HG03460 (cell line): ENCODE data around the gene DCTN1.
"Not testable (repeated sequence)": the region's sequence is repeated elsewhere in the genome, so short reads cannot be mapped to it uniquely, and the experiment has no call there.

ENCODE experiments used
- ATAC-seq: cut with Tn5 transposase; IDR thresholded peaks from one replicate; pipeline ENCODE4 v1.9.1; 2021; ENCODE audit not compliant: unreplicated experiment

DCTN1 gene

DNA sequence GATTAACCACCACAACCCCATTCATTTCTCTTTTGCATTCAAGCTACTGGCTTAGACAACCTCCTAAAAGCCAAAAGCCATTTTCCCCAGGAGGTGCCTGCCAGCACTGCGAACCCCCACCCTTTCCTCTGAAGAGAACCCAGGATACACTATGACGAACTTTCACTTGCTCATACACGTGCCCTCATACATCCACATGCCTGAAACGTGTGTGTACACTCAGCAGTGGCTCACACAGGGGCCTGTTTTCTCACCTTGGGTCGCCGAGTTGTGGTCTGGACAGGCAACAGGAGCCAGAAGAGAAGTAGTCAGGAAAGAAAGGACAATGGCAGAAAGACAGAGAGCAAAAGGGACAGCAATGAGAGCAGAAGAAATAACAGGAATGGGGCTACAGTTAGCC, 7.4 kb downstream of the DCTN1 start:
- no peak for ATAC-seq

GRCh38 chr2:74371421-74371820, 8.7 kb downstream of the DCTN1 start:
- ATAC-seq, result no peak

GRCh38 chr2:74369976-74370375, 10.1 kb downstream of the DCTN1 start:
- ATAC-seq, result no peak

GRCh38 chr2:74368499-74368898, 11.6 kb downstream of the DCTN1 start:
- ATAC-seq, result no peak

- ATAC-seq, result no peak
These were observed 12.3 kb downstream of the DCTN1 start for GRCh38 chr2:74367789-74368188.

GRCh38 chr2:74366036-74366435, 14.1 kb downstream of the DCTN1 start:
- ATAC-seq, result no peak

DNA sequence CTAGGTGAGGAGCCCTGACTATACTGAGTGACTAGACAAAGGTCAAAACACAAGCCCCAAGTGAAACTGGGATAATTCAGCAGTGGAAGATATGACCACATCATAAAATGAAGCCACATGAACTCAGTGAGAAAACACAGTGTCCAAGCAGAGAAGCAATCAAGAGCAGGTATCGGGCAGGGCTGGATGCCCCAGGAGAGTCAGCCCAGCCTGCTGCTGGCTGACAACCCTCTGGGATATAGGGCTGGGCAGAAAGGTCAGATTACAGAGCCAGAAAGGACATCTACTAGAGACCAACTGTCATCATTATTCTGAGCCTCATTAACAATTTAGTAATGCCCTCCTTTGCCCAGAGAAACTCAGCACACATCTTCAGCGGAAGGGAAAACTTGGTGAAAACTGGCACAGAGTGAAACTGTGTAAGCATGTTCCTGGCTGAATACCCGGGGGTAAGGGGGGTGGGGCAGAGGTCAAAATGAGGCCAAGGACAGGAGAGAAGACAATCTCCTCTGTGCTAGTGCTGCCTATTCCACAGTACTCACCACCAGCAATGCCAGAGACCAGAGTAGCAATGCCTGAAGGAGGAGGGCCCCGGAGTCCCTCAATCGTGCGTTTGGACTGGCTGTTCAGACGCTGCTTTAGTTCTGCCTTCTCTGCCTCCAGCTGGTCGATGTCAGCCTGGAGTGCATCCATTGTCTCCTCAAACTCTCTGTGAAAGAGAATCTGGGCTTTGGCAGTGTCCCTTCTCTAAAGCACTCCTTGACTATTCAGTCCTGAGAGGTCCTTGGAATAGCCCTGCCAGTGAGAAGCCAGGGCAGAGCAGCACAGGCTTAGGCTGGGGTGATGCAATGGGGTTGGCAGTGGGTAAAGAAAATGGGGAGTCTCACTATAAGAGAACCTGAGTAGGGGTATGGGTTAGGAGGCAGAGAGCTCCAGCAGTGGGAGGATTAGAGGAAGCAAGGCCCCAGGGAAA, 15.3 kb downstream of the DCTN1 start:
- no peak for ATAC-seq

- no peak for ATAC-seq
These were observed 18.8 kb downstream of the DCTN1 start for GRCh38 chr2:74361327-74361726.

GRCh38 chr2:74357627-74358026, 22.5 kb downstream of the DCTN1 start:
- ATAC-seq, result no peak

GRCh38 chr2:74349889-74350288, 30.2 kb downstream of the DCTN1 start:
- no peak for ATAC-seq

DNA sequence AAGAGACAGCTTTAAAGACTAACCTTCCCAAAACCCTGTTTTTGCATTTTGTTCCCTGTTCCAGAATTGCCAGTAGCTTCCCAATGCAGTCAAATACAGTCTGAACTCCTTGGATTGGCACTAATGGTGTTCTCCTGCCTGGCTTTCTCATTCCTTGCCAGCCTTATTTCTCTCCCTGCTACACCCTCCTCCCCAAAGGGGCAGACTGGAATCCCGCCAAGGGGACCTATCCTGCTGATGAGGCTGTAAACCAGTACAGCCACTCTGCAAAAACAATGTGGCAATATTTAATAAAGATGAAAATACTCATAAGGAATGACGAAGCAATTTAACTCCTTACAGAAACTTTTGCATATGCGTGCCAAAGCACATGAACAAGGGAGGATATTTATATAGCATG, 32.4 kb downstream of the DCTN1 start:
- ATAC-seq, result no peak

- ATAC-seq, result no peak
These were observed 32.8 kb downstream of the DCTN1 start for GRCh38 chr2:74347303-74347702.

DNA sequence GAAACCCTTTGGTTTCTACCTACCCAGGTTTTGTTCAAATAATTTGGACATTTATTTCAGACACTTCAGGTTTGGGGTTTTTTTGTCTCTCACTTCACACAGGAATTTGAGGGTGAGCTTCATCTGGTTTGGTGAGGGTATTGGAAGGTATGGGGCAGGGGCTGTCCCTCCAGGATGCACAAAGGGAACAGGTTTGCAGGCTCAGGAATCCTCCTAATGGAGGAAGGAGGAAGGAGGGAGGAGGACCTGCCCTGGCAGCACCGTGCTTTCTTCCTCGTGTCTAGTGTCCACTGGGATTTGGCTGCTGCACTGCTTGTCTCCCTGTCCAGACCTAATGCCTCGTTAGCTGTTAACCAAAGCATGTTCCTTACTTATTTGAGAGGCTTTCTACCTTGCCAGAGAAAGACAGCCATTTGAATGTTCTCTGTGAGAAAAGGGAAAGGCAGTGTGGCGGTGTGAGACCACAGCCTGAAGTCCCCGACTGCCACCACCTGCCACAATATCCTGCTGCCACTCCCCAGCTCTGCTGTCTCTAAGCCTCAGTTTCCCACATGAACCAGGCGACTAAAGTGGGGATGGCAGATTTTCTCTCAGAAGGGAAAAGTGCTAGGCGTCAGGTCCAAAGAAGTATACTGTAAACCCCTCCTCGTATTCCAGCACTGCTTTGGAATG, 34.7 kb downstream of the DCTN1 start:
- ATAC-seq, result no peak

- ATAC-seq, result no peak
These were observed 36.8 kb downstream of the DCTN1 start, which contains the start of gene SLC4A5 for GRCh38 chr2:74343316-74343715. SLC4A5 (minus strand) TSS chr2:74343416; CDS start chr2:74315023, 28,393 bp downstream.

- not testable (repeated sequence) for ATAC-seq
These were observed 43.9 kb downstream of the DCTN1 start for GRCh38 chr2:74336227-74336626.

DNA sequence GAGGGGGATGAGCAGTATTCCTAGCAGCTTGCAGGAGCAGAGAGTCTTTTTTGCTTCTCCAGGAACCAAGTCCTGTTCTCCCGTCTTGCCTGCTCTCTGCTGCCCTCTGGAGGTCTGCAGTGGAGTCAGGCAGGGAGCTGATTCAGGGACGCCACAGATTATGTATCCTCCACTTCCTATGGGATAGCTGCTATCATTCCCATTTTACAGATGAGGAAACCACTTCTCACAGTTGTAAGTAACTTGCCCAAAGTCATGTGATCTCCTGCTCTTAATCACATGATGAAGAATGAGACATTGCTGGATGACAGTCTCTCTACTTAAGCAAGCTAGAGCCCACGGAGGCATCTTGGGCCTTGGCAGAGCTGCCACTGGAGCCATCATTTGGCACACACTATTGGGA, 45.2 kb downstream of the DCTN1 start:
- no peak for ATAC-seq

- ATAC-seq, result no peak
These were observed 46.1 kb downstream of the DCTN1 start for GRCh38 chr2:74333896-74334586.

DNA sequence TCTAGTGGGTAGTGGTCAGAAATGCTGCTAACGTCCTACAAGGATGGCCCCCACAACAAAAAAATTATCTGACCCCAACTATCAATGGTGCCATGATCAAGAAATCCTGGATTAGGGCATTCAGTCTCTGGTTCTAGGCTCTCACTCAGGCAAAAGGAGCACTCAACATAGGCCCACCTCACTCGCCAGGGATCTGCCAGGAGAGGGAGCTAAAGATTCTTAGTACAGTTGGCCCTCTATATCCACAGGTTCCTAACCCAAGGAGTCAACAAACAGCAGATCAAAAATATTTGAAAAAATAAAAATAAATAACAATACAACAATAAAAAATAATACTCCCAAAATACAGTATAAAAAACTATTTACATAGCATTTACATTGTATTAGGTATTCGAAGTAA, 46.9 kb downstream of the DCTN1 start:
- no peak for ATAC-seq

GRCh38 chr2:74332550-74333174, 47.4 kb downstream of the DCTN1 start:
- ATAC-seq, result no peak

DNA sequence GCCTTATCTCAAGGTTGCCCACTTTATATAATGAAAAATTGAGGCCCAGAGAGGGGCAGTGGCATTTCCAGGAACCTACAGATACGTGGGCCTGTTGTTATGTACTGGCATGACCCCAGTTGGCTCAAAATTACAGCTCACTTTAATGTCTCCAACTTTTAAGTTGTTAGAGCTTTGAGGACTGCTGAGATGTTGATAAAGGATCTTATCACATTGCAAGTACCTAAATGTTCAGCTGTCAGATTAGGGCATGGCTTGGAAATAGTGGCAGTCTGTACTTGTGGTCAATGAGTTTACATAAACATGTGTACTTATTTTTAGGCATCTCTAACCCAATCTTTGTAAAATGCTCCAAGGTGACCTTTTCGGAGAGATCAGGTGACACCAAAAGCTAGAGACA, 51.5 kb downstream of the DCTN1 start:
- ATAC-seq, result no peak

DNA sequence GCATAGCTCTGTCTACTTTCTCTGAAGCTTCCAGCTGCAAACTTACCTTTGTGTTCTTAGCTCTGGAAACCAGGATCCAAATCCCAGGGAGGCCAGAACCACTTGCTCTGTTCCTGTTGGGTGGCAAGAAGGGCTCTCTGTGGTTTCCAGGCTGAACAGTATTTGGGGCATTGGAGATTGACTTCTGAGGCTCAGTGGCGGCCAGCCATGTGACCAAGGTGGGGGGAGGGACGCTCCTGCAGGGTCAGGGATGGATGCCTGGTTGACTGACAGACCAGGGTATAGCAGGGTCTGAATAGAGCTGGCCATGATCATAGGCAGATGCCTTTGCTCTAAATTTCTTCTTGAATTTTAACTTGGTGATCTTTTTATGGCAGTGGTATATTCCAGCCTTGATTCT, 52.0 kb downstream of the DCTN1 start:
- no peak for ATAC-seq
